ENCODE data around the gene ADCY2.
A peak's percentile ranks its signal among the peaks of the same experiment; 100 is the strongest.

Gene ADCY2

GRCh38 chr5:7395432-7395946, 449 bp upstream of the ADCY2 start:
- no peaks in the 10 kb centered on the region for H3K36me3 ChIP-seq (ENCODE audit: insufficient read depth, insufficient read length, low read length)
- TF ChIP-seq SUZ12 (IDR thresholded peaks at IDR 0.05; ENCODE audit: extremely low read depth, insufficient read depth, insufficient read length) (no peak), ZNF274 (IDR thresholded peaks at IDR 0.05; ENCODE audit: low read depth, low read length) (no peak), YY1 (IDR thresholded peaks at IDR 0.05; ENCODE audit: insufficient read depth, insufficient read length) (no peak)
- peak overlapping the region; percentile 57 for H3K4me3 ChIP-seq (ENCODE audit: insufficient read length, low read depth)
- no peaks in the 10 kb centered on the region for H3K27me3 ChIP-seq (ENCODE audit: insufficient read depth, insufficient read length)
- no peaks in the 10 kb centered on the region for H3K9me3 ChIP-seq (ENCODE audit: insufficient read depth, low read length)
- peaks cover 5% of the 10 kb centered on the region for H3K4me1 ChIP-seq (ENCODE audit: insufficient read depth, insufficient read length)
- peak overlapping the region; percentile 75 for H3K9ac ChIP-seq (ENCODE audit: insufficient read length, low read depth)
- DNase-seq (ENCODE audit: low read depth, low spot score) = no peak

- no peak for DNase-seq (ENCODE audit: low read depth, low spot score)
- TF ChIP-seq SUZ12 (IDR thresholded peaks at IDR 0.05; ENCODE audit: extremely low read depth, insufficient read depth, insufficient read length) (no peak), ZNF274 (IDR thresholded peaks at IDR 0.05; ENCODE audit: low read depth, low read length) (no peak), YY1 (IDR thresholded peaks at IDR 0.05; ENCODE audit: insufficient read depth, insufficient read length) (no peak)
- Histone ChIP-seq H3K9me3 (ENCODE audit: insufficient read depth, low read length) (no peaks in the 10 kb centered on the region), H3K4me3 (ENCODE audit: insufficient read length, low read depth) (peak overlapping the region; percentile 68), H3K36me3 (ENCODE audit: insufficient read depth, insufficient read length, low read length) (no peaks in the 10 kb centered on the region), H3K27me3 (ENCODE audit: insufficient read depth, insufficient read length) (no peaks in the 10 kb centered on the region), H3K4me1 (ENCODE audit: insufficient read depth, insufficient read length) (peaks cover 5% of the 10 kb centered on the region), H3K9ac (ENCODE audit: insufficient read length, low read depth) (peak overlapping the region; percentile 81)
Measured at GRCh38 chr5:7396713-7397454, 946 bp downstream of the ADCY2 start.

- H3K9me3 ChIP-seq (ENCODE audit: insufficient read depth, low read length) = no peaks in the 10 kb centered on the region
- H3K27me3 ChIP-seq (ENCODE audit: insufficient read depth, insufficient read length) = no peaks in the 10 kb centered on the region
- H3K9ac ChIP-seq (ENCODE audit: insufficient read length, low read depth) = no peak overlapping the region
- TF ChIP-seq SUZ12 (IDR thresholded peaks at IDR 0.05; ENCODE audit: extremely low read depth, insufficient read depth, insufficient read length) (no peak), ZNF274 (IDR thresholded peaks at IDR 0.05; ENCODE audit: low read depth, low read length) (no peak), YY1 (IDR thresholded peaks at IDR 0.05; ENCODE audit: insufficient read depth, insufficient read length) (no peak)
- no peaks in the 10 kb centered on the region for H3K36me3 ChIP-seq (ENCODE audit: insufficient read depth, insufficient read length, low read length)
- H3K4me1 ChIP-seq (ENCODE audit: insufficient read depth, insufficient read length) = peaks cover 5% of the 10 kb centered on the region
- H3K4me3 ChIP-seq (ENCODE audit: insufficient read length, low read depth) = no peak overlapping the region
- DNase-seq (ENCODE audit: low read depth, low spot score) = no peak
Measured at GRCh38 chr5:7397937-7398336, 2.0 kb downstream of the ADCY2 start.

- TF ChIP-seq ZNF274 (IDR thresholded peaks at IDR 0.05; ENCODE audit: low read depth, low read length) (no peak), SUZ12 (IDR thresholded peaks at IDR 0.05; ENCODE audit: extremely low read depth, insufficient read depth, insufficient read length) (no peak), YY1 (IDR thresholded peaks at IDR 0.05; ENCODE audit: insufficient read depth, insufficient read length) (no peak)
- DNase-seq (ENCODE audit: low read depth, low spot score) = no peak
- no peaks in the 10 kb centered on the region for H3K9me3 ChIP-seq (ENCODE audit: insufficient read depth, low read length)
- H3K27me3 ChIP-seq (ENCODE audit: insufficient read depth, insufficient read length) = no peaks in the 10 kb centered on the region
- no peak overlapping the region for H3K4me3 ChIP-seq (ENCODE audit: insufficient read length, low read depth)
- peaks cover 3% of the 10 kb centered on the region for H3K4me1 ChIP-seq (ENCODE audit: insufficient read depth, insufficient read length)
- H3K9ac ChIP-seq (ENCODE audit: insufficient read length, low read depth) = no peak overlapping the region
- no peaks in the 10 kb centered on the region for H3K36me3 ChIP-seq (ENCODE audit: insufficient read depth, insufficient read length, low read length)
Measured at GRCh38 chr5:7398596-7399280, 2.8 kb downstream of the ADCY2 start.

DNA sequence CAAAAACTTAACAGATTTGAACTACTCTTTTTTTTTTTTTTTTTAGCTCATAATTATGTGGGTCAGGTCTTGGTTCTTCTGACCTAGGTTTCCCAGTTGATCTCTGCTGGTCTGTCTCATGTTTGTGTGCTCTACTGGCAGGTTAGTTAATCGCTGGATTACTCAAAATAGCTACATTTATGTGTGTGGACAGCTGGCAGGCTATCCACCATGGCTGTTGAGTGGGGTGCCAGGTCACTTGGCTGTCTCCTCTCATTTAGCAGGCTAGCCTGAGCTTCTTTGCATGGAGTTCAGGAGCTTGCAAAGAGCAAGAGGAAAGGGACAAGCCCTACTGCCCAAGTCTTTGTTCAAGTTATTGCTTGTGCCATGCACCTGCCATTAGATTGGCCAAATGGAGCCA, 9.3 kb downstream of the ADCY2 start:
- no peak for DNase-seq (ENCODE audit: low read depth, low spot score)
- Histone ChIP-seq H3K4me1 (ENCODE audit: insufficient read depth, insufficient read length) (no peaks in the 10 kb centered on the region), H3K9ac (ENCODE audit: insufficient read length, low read depth) (no peak overlapping the region), H3K36me3 (ENCODE audit: insufficient read depth, insufficient read length, low read length) (peaks cover 2% of the 10 kb centered on the region), H3K4me3 (ENCODE audit: insufficient read length, low read depth) (no peak overlapping the region), H3K27me3 (ENCODE audit: insufficient read depth, insufficient read length) (no peaks in the 10 kb centered on the region), H3K9me3 (ENCODE audit: insufficient read depth, low read length) (no peaks in the 10 kb centered on the region)
- TF ChIP-seq ZNF274 (IDR thresholded peaks at IDR 0.05; ENCODE audit: low read depth, low read length) (no peak), SUZ12 (IDR thresholded peaks at IDR 0.05; ENCODE audit: extremely low read depth, insufficient read depth, insufficient read length) (no peak), YY1 (IDR thresholded peaks at IDR 0.05; ENCODE audit: insufficient read depth, insufficient read length) (no peak)

DNA sequence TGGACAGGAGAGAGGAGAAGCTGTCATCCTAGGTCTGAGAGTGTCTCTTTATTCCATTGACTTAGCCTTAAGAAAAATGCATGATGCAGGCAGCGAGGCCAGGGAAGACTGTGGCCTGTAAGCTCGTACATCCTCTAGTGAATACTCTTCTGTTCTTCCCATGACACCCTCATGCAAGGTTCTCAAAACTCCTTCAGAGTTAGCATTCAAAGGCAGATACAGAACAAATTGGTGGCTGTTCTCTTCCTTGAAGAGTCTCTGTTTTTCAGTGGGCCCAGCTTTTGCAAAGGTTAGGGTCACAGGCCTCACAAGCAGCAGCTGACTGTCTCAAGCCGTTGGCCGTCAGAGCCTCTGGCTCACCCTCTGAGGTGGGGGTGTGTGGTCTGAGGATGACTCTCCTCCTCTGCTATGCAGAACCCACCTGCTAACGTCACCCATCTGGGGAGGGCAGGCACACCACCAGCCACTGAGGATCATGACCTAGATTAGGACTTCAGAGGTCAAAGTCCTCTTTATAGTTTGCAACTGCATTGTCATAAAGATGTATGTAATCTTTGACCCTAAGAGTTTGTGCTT, 15.1 kb downstream of the ADCY2 start:
- no peak overlapping the region for H3K9ac ChIP-seq (ENCODE audit: insufficient read length, low read depth)
- peaks cover 3% of the 10 kb centered on the region for H3K4me1 ChIP-seq (ENCODE audit: insufficient read depth, insufficient read length)
- no peak for DNase-seq (ENCODE audit: low read depth, low spot score)
- H3K9me3 ChIP-seq (ENCODE audit: insufficient read depth, low read length) = no peaks in the 10 kb centered on the region
- TF ChIP-seq YY1 (IDR thresholded peaks at IDR 0.05; ENCODE audit: insufficient read depth, insufficient read length) (no peak), ZNF274 (IDR thresholded peaks at IDR 0.05; ENCODE audit: low read depth, low read length) (no peak), SUZ12 (IDR thresholded peaks at IDR 0.05; ENCODE audit: extremely low read depth, insufficient read depth, insufficient read length) (no peak)
- no peaks in the 10 kb centered on the region for H3K27me3 ChIP-seq (ENCODE audit: insufficient read depth, insufficient read length)
- no peak overlapping the region for H3K4me3 ChIP-seq (ENCODE audit: insufficient read length, low read depth)
- peaks cover 13% of the 10 kb centered on the region for H3K36me3 ChIP-seq (ENCODE audit: insufficient read depth, insufficient read length, low read length)

DNA sequence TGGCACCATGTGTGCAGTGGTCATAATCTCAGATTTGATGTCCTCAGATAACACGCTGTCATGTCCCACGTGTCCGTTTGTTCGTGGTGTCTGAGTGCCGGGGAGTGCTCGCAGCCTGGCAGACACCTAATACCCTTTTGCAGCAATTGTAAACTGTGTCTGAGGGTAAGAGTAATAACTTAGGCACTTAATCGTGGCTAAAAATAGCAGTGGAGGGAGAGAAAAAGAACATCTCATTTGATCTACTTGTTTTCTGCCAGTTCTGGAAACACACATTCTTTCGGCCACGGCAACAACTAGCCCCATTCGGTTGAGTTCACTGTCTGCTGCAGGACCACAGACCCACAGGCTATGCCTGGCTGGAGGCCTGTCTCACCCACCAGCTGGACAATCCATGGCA, 16.5 kb downstream of the ADCY2 start:
- H3K36me3 ChIP-seq (ENCODE audit: insufficient read depth, insufficient read length, low read length) = peaks cover 15% of the 10 kb centered on the region
- TF ChIP-seq SUZ12 (IDR thresholded peaks at IDR 0.05; ENCODE audit: extremely low read depth, insufficient read depth, insufficient read length) (no peak), ZNF274 (IDR thresholded peaks at IDR 0.05; ENCODE audit: low read depth, low read length) (no peak), YY1 (IDR thresholded peaks at IDR 0.05; ENCODE audit: insufficient read depth, insufficient read length) (no peak)
- H3K9me3 ChIP-seq (ENCODE audit: insufficient read depth, low read length) = no peaks in the 10 kb centered on the region
- DNase-seq (ENCODE audit: low read depth, low spot score) = no peak
- H3K4me1 ChIP-seq (ENCODE audit: insufficient read depth, insufficient read length) = peaks cover 3% of the 10 kb centered on the region
- H3K27me3 ChIP-seq (ENCODE audit: insufficient read depth, insufficient read length) = no peaks in the 10 kb centered on the region
- H3K9ac ChIP-seq (ENCODE audit: insufficient read length, low read depth) = no peak overlapping the region
- H3K4me3 ChIP-seq (ENCODE audit: insufficient read length, low read depth) = no peak overlapping the region
